ENCODE data around the gene PTGES2.
"Not testable (repeated sequence)": the region's sequence is repeated elsewhere in the genome, so short reads cannot be mapped to it uniquely, and the experiment has no call there.

PTGES2 gene

DNA sequence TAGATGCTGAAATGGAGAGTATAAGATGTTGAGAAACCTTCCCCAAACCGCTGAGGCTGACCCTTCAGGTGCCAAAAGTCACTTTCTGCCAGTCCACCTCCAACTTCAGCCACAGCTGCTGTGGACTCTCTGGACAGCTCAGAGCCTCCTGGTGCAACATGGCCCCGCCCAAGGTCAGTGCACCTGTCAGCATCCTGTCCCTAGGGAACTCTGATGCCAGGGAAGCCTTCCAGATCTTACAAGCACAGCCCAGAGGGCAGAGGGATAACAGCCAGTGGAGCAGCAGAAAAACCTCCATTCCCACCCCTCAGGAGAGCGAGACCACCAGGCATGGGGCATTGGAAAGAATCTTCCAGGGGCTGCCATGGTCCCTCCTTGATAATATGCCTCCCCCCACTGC is 10.5 kb upstream of the PTGES2 start:
- no peak for DNase-seq

GRCh38 chr9:128136816-128137793 is 9.6 kb upstream of the PTGES2 start:
- DNase-seq = no peak

GRCh38 chr9:128135561-128135960 is 8.0 kb upstream of the PTGES2 start:
- not testable (repeated sequence) for DNase-seq

DNA sequence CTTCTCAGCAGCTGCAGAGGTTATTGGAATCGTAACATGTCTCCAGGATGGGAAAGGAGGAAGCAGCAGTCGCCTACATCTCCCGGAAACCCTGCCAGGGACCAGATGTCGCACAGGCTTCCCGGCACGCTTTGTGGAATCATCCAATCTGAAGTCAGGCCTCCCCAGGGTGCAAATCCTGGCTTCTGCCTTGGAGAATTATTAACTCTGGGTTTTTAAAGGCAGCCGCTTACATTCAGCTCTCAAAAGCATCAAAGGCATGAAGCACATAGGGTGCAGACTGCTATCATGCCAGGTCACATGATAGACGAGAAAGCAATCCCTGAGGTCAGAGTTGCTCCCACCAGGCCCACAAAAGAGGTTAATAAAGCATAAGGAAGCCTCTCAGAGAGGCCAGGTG is 4.6 kb upstream of the PTGES2 start:
- not testable (repeated sequence) for DNase-seq

DNA sequence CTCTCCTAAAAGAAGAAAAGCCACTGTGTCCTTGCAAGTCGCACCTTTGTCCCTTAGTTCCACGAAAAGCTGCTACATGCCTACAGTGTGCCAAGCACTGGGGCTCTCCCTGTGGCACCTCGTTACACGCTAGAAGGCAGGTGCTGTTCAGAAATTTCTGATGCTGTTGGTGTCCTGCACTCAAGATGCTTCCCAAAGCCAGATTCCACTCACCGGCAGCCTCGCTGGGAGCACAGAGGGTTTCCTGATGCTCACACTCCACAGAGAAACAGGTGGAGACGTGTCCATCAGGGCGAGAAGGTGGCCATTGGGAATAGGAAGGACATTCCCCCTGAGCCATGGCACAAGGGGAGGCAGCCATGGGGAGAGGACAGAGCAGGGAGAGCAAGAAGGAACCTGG is 3.8 kb upstream of the PTGES2 start:
- DNase-seq = not testable (repeated sequence)

GRCh38 chr9:128130651-128131050 is 3.1 kb upstream of the PTGES2 start:
- not testable (repeated sequence) for DNase-seq

- not testable (repeated sequence) for DNase-seq
Observed at GRCh38 chr9:128129976-128130590, 2.6 kb upstream of the PTGES2 start.

DNA sequence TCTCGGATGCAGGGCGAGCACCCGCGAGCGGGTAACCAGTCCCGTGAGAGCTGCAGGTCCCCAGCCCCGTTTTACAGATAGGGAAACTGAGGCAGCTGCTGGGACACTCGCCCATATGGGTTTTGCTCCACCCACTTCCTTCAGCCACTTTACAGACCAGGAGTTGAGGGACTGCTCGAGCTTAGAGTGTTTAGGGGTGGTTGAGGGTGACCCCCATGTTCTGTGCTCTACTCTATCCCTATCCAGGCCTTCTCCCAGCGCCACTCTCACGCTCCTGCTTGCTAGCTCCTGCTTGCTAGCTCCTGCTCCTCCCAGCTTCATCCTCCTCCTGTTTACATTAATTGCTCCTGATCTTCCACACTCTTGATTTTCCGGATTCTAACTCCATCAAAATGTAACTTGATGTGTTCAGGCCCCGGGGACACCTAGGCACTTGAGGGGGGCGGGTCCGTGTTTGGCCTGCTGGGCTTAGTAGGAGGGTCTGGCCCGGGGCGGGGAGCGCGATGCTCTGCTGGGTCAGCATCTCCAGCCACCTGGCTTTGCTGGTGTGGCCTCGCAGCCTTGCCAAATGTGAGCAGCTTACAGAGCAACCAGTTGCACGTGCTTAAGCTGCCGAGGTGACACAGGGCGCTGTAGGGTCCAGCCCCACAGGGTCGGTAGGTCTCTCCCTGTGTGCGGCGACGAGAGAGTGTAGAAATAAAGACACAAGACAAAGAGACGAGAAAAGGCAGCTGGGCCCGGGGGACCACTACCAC is 1.5 kb upstream of the PTGES2 start:
- no peak for DNase-seq

DNA sequence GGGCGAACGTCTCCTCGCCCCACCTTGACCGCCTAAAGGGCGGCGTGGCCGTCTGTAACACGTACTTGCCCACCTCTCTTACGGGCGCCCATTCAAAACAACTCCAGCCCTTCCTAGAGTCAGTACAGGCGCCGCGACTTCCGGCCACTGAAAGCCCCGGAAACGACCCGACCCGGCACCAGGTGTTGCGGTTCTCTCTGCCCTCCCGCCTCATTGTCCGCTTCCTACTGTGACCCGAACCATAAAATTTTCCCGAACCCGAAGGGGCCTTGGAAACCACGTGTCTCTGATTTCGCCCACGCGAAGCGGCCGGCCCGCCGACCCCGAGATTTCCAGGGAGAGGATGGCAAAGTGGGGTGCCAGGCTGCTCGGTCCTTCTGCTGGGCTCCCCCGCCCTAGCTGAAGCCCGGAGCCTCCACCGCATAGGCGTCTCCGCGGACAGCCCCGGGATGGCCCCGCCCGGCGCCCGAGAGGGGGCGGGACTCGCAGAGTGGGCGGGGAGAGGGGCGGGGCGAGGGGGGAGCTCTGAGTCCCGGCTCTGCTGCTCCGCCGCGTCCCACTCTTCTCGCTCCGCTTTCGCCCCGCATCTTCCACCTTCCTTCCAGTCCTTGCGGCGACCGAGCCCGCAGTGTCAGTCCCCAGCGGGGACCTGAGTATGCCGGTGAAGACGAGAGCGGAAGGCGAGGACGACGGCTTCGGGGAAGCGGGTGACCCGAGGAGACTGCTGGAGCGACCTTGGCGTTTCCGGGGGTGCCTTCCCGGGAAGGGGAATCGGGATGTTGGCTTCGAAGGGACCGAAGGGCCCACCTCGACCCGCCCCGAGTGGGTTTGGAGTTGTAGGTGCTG is 684 bp upstream of the PTGES2 start:
- DNase-seq = peak; percentile 99

GRCh38 chr9:128125580-128126354 is 1.8 kb downstream of the PTGES2 start:
- no peak for DNase-seq

DNA sequence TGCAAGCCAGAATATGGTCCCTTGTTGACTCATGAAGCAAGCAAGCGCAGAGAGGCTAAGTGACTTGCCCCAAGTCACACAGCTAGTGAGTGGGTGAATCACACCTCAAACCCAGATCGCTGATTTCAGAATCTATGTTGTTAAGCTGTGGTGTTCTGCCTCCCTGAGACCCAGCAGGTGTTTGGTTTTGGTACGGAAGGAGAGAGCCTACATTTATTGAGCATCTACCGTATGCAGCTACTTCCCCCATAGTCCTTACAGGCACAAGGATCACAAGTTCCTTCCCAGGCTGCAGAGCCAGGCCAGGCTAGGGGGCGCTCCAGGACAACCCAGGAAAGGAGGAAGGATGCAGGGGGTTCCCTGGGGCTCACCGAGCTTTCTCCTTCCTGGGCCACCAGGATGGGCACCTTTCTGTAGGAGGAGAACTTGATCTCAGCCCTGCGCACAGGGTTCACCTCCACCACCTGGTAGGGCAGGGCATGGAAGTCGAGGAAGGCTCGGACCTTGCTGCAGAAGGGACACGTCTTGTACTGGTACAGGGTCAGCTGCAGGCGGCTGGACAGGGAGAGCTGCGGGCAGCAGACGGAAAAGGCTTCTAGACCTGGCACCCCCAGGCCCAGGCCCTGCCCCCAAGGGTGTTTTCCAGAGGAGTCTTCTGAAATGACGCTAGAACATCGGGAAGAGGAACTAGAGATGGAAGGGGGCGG is 2.5 kb downstream of the PTGES2 start:
- no peak for DNase-seq

GRCh38 chr9:128124451-128124850 is 3.1 kb downstream of the PTGES2 start:
- DNase-seq = no peak

GRCh38 chr9:128123451-128124080 is 4.0 kb downstream of the PTGES2 start:
- DNase-seq = no peak

DNA sequence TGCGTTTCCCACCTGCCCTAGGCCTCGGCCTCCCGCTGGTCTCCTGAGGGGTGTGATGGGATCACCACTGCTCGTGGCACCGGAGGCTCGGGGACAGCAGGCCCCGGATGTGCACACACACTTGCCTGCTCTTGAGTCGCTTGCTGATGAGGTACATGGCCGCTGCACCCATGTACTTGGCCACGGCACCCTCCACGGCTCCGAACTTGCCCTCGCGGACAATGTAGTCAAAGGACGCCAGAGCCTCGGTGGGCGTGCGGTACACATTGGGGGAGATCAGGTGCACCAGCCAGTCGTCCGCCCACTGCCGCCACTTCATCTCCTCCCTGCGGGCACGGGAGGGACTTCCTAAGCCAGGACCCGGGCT is 4.7 kb downstream of the PTGES2 start:
- DNase-seq = no peak

DNA sequence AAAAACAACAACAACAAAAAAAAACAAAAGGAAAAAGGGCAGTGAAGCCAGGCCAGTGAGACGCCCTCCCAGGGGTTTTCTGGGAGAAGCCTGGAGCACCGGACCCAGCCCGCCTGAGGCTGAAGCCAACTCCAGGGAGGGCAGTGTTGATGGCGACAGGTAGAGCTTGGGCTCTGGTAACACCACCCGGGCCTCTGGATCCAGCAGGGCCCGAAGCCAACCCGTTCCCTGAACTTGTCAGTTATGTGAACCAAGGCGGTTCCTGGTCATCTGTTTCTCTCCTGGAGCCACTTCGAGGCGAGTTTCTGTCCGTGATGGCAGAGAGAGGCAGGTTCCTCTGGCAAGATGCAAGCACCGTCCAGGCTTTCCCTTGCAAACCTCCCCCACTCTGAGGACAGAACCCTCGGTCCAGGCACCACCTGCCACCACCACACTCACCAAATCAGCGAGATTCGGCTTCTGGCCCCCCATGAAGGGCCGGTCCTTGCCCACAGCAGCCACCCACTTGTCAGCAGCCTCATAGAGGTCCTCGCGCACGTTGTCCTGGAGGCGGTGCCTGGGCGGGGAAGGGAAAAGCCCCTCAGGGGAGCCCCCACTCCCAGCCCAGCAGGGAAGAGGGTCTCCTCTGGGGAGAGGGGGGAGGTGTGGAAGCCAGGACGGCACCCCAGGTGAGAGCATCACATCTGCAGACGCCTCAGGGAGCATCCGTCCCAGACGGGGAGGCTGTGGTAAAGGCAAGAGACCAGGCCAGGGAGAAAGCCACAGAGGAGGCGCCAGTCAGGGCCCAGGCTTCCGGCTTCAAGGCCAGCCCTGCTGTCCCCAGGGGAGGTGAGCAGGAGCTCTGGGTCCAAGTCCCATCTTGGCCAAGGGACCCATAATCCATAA is 5.4 kb downstream of the PTGES2 start:
- no peak for DNase-seq

DNA sequence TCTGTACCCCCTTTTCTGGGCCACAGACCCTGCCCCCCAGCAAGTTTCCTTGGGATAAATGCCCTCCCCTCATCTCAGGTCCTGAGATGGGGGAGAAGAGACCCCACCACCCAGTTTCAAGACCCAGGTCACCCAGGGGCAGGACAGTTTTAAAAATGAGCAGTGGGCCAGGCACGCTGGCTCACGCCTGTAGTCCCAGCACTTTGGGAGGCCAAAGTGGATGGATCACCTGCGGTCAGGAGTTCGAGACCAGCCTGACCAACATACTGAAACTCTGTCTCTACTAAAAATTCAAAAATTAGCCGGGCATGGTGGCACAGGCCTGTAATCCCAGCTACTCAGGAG is 6.1 kb downstream of the PTGES2 start:
- DNase-seq = no peak

DNA sequence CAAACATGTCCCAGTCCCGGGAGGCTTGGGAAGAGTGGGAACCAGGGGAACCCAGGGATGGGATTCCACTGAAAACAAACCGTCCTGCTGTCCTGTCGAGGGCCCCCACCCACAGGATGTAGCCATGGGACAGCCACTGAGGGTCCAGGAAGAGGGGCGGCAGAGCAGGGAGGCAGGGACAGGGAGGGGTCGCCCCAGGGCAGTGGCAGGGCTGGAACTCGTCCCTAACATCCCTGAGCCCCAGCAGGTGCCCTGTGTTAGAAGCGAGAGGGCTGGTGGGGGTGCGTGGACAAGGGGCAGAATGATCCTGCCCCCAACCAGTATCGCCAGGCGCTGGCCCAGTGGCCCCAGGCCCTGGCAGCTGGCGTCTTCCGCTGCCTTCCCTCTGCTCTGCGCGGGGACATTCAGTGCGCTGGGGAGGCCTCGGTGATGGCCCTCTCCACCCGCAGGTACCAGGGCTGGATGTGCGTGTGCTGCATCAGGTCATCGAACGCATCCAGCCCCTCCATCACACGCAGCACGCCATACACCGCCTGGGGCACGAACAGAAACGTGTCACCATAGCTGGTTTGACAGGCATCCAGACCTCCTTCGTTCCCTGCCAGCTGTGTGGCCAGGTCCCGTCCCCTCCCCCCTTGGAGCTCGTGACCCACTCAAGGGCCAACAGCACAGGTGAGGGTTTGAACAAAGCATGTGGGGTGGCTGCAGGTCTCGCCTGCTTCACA is 6.6 kb downstream of the PTGES2 start:
- no peak for DNase-seq

DNA sequence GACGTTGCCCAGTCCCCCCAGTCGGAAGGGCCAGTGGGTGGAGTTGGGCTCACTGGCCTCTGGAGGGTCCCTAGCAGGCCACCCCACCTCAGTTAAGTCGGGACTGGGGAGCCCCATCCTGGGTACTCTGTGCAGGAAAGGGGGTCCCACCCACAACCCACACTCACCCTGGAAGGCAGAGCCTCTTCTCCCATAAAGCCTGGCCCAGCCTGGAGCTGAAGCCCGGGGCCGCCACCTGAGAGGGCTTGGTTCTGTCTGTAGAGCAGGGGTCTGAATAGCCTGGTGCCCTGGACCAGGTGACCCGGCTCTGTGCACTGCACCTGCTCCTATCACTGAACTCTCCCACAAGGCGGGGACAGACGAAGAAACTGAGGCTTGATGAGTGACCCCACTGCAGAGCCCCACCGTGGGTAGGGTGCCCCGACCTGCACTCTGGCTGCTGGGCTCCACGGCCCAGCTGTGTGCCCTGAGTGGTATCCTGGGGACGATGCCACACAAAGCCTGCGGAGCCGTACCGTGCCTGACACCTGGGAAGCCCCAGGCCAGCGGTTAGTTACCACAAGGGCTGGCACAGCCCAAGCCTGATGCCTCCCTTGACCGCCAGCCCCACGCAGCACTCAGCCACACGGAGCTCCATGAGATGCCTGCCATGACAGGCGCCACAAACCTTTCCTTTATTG is 7.3 kb downstream of the PTGES2 start:
- DNase-seq = no peak

Data from right kidney (tissue), 1 donor.